Skeletal muscle cell (primary cell): ENCODE measurements around the gene C11orf21.
"Not testable (repeated sequence)": the region's sequence is repeated elsewhere in the genome, so short reads cannot be mapped to it uniquely, and the experiment has no call there.

Experiments used
- DNase-seq: peaks from one replicate; pipeline ENCODE4 v3.0.0-alpha.2; 2010; ENCODE audit warnings: low read depth
- H3K4me3 ChIP-seq: 2 replicates; pipeline ENCODE4 v1.5.1; 2011; ENCODE audit warnings: low read depth, mild to moderate bottlenecking, control low read depth, low read length, moderate library complexity

Gene C11orf21

GRCh38 chr11:2301631-2302305 is at the start of gene C11orf21, which contains the start of gene TSPAN32:
Gene C11orf21, minus strand, starts transcription at chr11:2301918. Its CDS starts 110 bp downstream, at chr11:2301808.
Gene TSPAN32, plus strand, starts transcription at chr11:2302013. Its CDS starts 137 bp downstream, at chr11:2302150.
- no peak for DNase-seq
- no peak within 1 kb of the TSS for H3K4me3 ChIP-seq

- DNase-seq = peak; percentile 39
- no peak overlapping the region for H3K4me3 ChIP-seq
These were observed 47.3 kb upstream of the C11orf21 start for GRCh38 chr11:2348986-2349385.

- no peak overlapping the region for H3K4me3 ChIP-seq
- no peak for DNase-seq
These were observed 45.7 kb upstream of the C11orf21 start for GRCh38 chr11:2347308-2347830.

GRCh38 chr11:2346586-2347307 is 45.0 kb upstream of the C11orf21 start:
- no peak for DNase-seq
- H3K4me3 ChIP-seq = no peak overlapping the region

GRCh38 chr11:2346014-2346413 is 44.3 kb upstream of the C11orf21 start:
- no peak for DNase-seq
- H3K4me3 ChIP-seq = no peak overlapping the region

- no peak overlapping the region for H3K4me3 ChIP-seq
- no peak for DNase-seq
These were observed 43.3 kb upstream of the C11orf21 start for GRCh38 chr11:2345050-2345449.

GRCh38 chr11:2343502-2343901 is 41.8 kb upstream of the C11orf21 start:
- H3K4me3 ChIP-seq = no peak overlapping the region
- DNase-seq = no peak

GRCh38 chr11:2342981-2343380 is 41.3 kb upstream of the C11orf21 start:
- no peak overlapping the region for H3K4me3 ChIP-seq
- no peak for DNase-seq

GRCh38 chr11:2342557-2342956 is 40.8 kb upstream of the C11orf21 start:
- H3K4me3 ChIP-seq = no peak overlapping the region
- no peak for DNase-seq

GRCh38 chr11:2338760-2339159 is 37.0 kb upstream of the C11orf21 start:
- not testable (repeated sequence) for DNase-seq, H3K4me3 ChIP-seq

- DNase-seq, H3K4me3 ChIP-seq: not testable (repeated sequence)
These were observed 33.6 kb upstream of the C11orf21 start for GRCh38 chr11:2335286-2335685.

GRCh38 chr11:2333486-2334205 is 31.9 kb upstream of the C11orf21 start:
- not testable (repeated sequence) for DNase-seq, H3K4me3 ChIP-seq

- DNase-seq = not testable (repeated sequence)
These were observed 30.9 kb upstream of the C11orf21 start for GRCh38 chr11:2332569-2332968.

GRCh38 chr11:2331404-2331803 is 29.7 kb upstream of the C11orf21 start:
- H3K4me3 ChIP-seq = no peak overlapping the region
- DNase-seq = no peak

More at GRCh38 chr11:2332569-2332968, 30.9 kb upstream of the C11orf21 start:
- not testable (repeated sequence) for H3K4me3 ChIP-seq

GRCh38 chr11:2330696-2331095 is 29.0 kb upstream of the C11orf21 start:
- H3K4me3 ChIP-seq = no peak overlapping the region
- DNase-seq = no peak

GRCh38 chr11:2329551-2329950 is 27.8 kb upstream of the C11orf21 start:
- no peak for DNase-seq
- H3K4me3 ChIP-seq = no peak overlapping the region

- no peak for DNase-seq
- no peak overlapping the region for H3K4me3 ChIP-seq
These were observed 27.1 kb upstream of the C11orf21 start for GRCh38 chr11:2328656-2329354.

GRCh38 chr11:2328021-2328420 is 26.3 kb upstream of the C11orf21 start:
- no peak for DNase-seq
- H3K4me3 ChIP-seq = no peak overlapping the region

- no peak for DNase-seq
These were observed 25.3 kb upstream of the C11orf21 start for GRCh38 chr11:2327032-2327431.

More at GRCh38 chr11:2327032-2327431, 25.3 kb upstream of the C11orf21 start:
- H3K4me3 ChIP-seq = no peak overlapping the region
